Measurements from ENCODE around the gene RPTOR. TPM values are rescaled to one million over a fixed set of nuclear protein-coding genes. Genes with fewer than 3 reads are reported as not detected.

Gene RPTOR
- polyA plus RNA-seq, 1 donor = 23.9 TPM

GRCh38 chr17:80992077-80992947 lies 447.7 kb downstream of the RPTOR start:
- DNase-seq (ENCODE audit: low read depth) = no peak

GRCh38 chr17:80992948-80993624 lies 448.4 kb downstream of the RPTOR start:
- no peak for DNase-seq (ENCODE audit: low read depth)

GRCh38 chr17:80995131-80995530 lies 450.5 kb downstream of the RPTOR start:
- DNase-seq (ENCODE audit: low read depth) = no peak

- no peak for DNase-seq (ENCODE audit: low read depth)
Measured at GRCh38 chr17:80996422-80997305, 452.0 kb downstream of the RPTOR start.

GRCh38 chr17:80997424-80998117 lies 452.9 kb downstream of the RPTOR start:
- no peak for DNase-seq (ENCODE audit: low read depth)

- no peak for DNase-seq (ENCODE audit: low read depth)
Measured at GRCh38 chr17:80998118-80998747, 453.6 kb downstream of the RPTOR start.

- DNase-seq (ENCODE audit: low read depth) = no peak
Measured at GRCh38 chr17:80998748-80999535, 454.3 kb downstream of the RPTOR start.

- no peak for DNase-seq (ENCODE audit: low read depth)
Measured at GRCh38 chr17:80999536-81000333, 455.1 kb downstream of the RPTOR start.

- no peak for DNase-seq (ENCODE audit: low read depth)
Measured at GRCh38 chr17:81000334-81000630, 455.6 kb downstream of the RPTOR start.

GRCh38 chr17:81000631-81001357 lies 456.2 kb downstream of the RPTOR start:
- DNase-seq (ENCODE audit: low read depth) = no peak

GRCh38 chr17:81002013-81002384 lies 457.4 kb downstream of the RPTOR start:
- DNase-seq (ENCODE audit: low read depth) = no peak

- DNase-seq (ENCODE audit: low read depth) = no peak
Measured at GRCh38 chr17:81002409-81003361, 458.0 kb downstream of the RPTOR start.

- no peak for DNase-seq (ENCODE audit: low read depth)
Measured at GRCh38 chr17:81003711-81004475, 459.3 kb downstream of the RPTOR start.

GRCh38 chr17:81006891-81007290 lies 462.3 kb downstream of the RPTOR start:
- no peak for DNase-seq (ENCODE audit: low read depth)

GRCh38 chr17:81008140-81008539 lies 463.5 kb downstream of the RPTOR start:
- DNase-seq (ENCODE audit: low read depth) = no peak

- DNase-seq (ENCODE audit: low read depth) = no peak
Measured at GRCh38 chr17:81009136-81009535, 464.5 kb downstream of the RPTOR start.

GRCh38 chr17:81010935-81011334 lies 466.3 kb downstream of the RPTOR start:
- no peak for DNase-seq (ENCODE audit: low read depth)
